Endothelial cell (in vitro differentiated cells): ENCODE measurements around the gene IZUMO1. TPM values are rescaled to one million over a fixed set of nuclear protein-coding genes. Genes with fewer than 3 reads are reported as not detected.
A peak's percentile ranks its signal among the peaks of the same experiment; 100 is the strongest.

Experiments
- DNase-seq: peaks from one replicate; pipeline ENCODE4 v3.0.0; 2021; ENCODE audit warnings: low spot score
- H3K27ac Mint-ChIP-seq: one replicate; pipeline ENCODE4 v1.8.0; 2021; ENCODE audit warnings: mixed read lengths, inconsistent platforms; ENCODE audit not compliant: unreplicated experiment
- H3K27me3 Mint-ChIP-seq: one replicate; pipeline ENCODE4 v1.8.0; 2021; ENCODE audit warnings: mild to moderate bottlenecking, moderate library complexity, mixed read lengths, inconsistent platforms; ENCODE audit not compliant: unreplicated experiment
- H3K36me3 Mint-ChIP-seq: one replicate; pipeline ENCODE4 v1.8.0; 2021; ENCODE audit warnings: mild to moderate bottlenecking, low read depth, mixed read lengths, inconsistent platforms; ENCODE audit not compliant: unreplicated experiment
- H3K4me1 Mint-ChIP-seq: one replicate; pipeline ENCODE4 v1.8.0; 2021; ENCODE audit warnings: mild to moderate bottlenecking, mixed read lengths, inconsistent platforms; ENCODE audit not compliant: unreplicated experiment
- H3K4me3 Mint-ChIP-seq: one replicate; pipeline ENCODE4 v1.8.0; 2021; ENCODE audit warnings: mild to moderate bottlenecking, mixed read lengths, inconsistent platforms; ENCODE audit not compliant: unreplicated experiment
- H3K9me3 Mint-ChIP-seq: one replicate; pipeline ENCODE4 v1.8.0; 2021; ENCODE audit warnings: mixed read lengths, inconsistent platforms; ENCODE audit not compliant: unreplicated experiment
- CTCF ChIP-seq: fragments of 200-600 bp; sonication (generic); IDR thresholded peaks from one replicate; pipeline ENCODE4 v1.5.0; 2021; ENCODE audit warnings: antibody characterized with exemption; ENCODE audit not compliant: unreplicated experiment
- total RNA-seq: library from RNA; stranded (reverse); fragmentation: NEBNext Ultra II Directional; extraction: Animal tissue kit (Norgen Biotek cat#: 25700); gene quantifications from one replicate; pipeline ENCODE4 v1.2.1, GENCODE V29; 2021; ENCODE audit not compliant: unreplicated experiment

IZUMO1 gene
- total RNA-seq, 1 donor from 2014 or later: 3.3 TPM

DNA sequence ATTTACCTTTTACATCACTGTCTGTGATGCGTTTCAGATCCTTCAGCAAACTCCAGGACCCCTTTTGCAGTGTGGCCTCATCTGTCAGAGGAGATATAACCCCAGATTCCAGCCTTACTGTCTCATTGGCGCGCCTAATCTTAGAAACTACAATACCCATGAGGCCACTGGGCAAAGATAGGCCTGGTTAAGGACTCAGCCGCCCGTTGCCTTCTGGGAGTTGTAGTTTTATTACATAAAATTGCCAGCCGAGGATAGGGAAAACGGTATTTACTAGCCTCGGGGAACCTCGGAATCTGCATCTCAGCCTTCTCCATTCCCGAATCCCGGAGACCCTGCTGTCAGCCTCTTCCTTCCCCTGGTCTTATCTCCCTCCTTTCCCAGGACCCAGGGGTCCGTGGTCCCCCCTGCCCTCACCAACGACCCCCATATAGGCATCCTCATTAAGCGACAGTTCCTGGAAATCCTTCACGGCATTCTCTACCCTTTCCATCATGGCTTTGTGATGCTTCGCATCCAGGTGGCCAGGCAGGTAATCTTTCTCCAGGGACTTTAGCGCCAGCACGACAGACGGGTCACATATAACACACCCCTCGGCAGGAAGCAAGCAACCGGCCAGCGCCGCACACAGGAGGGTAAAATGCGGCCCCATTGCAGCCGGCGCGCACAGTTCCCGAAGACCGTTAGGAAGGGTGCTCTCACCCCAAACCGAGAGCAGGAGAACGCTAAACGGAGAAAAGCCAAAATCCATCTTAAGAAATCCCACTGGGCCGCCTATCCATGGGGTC is 1.3 kb downstream of the IZUMO1 start:
- TF ChIP-seq CTCF: no peak
- peak; percentile 60 for DNase-seq
- H3K36me3 Mint-ChIP-seq: no peaks in the 10 kb centered on the region
- H3K4me1 Mint-ChIP-seq: peaks cover 23% of the 10 kb centered on the region
- peak overlapping the region; percentile 71 for H3K4me3 Mint-ChIP-seq
- peak overlapping the region; percentile 48 for H3K27ac Mint-ChIP-seq
- H3K27me3 Mint-ChIP-seq: peaks cover 8% of the 10 kb centered on the region
- H3K9me3 Mint-ChIP-seq: no peaks in the 10 kb centered on the region

DNA sequence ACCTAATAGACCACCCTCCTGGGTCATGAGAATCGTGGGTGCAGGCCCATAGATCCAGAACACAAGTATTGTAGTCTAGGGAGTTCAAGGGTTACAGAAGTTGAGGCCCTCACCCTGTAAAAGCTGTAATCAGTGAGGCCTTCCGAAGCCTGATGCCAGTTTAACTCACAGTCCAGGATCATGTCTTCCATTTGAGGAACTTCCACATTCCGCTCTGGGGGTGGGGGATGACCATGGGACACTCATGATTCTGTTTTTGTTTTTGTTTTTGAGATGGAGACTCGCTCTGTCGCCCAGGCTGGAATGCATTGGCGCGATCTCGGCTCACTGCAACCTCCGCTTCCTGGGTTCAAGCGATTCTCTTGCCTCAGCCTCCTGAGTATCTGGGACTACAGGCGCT is 4.6 kb downstream of the IZUMO1 start:
- Mint-ChIP-seq H3K4me1 (peaks cover 34% of the 10 kb centered on the region), H3K4me3 (no peak overlapping the region), H3K27me3 (peaks cover 25% of the 10 kb centered on the region), H3K27ac (peak overlapping the region; percentile 57), H3K36me3 (peaks cover 16% of the 10 kb centered on the region), H3K9me3 (no peaks in the 10 kb centered on the region)
- no peak for DNase-seq
- TF ChIP-seq CTCF: no peak

- no peak for TF ChIP-seq CTCF
- H3K4me1 Mint-ChIP-seq: peaks cover 37% of the 10 kb centered on the region
- H3K27ac Mint-ChIP-seq: peak overlapping the region; percentile 89
These were observed 5.3 kb downstream of the IZUMO1 start for GRCh38 chr19:48741129-48741999.

DNA sequence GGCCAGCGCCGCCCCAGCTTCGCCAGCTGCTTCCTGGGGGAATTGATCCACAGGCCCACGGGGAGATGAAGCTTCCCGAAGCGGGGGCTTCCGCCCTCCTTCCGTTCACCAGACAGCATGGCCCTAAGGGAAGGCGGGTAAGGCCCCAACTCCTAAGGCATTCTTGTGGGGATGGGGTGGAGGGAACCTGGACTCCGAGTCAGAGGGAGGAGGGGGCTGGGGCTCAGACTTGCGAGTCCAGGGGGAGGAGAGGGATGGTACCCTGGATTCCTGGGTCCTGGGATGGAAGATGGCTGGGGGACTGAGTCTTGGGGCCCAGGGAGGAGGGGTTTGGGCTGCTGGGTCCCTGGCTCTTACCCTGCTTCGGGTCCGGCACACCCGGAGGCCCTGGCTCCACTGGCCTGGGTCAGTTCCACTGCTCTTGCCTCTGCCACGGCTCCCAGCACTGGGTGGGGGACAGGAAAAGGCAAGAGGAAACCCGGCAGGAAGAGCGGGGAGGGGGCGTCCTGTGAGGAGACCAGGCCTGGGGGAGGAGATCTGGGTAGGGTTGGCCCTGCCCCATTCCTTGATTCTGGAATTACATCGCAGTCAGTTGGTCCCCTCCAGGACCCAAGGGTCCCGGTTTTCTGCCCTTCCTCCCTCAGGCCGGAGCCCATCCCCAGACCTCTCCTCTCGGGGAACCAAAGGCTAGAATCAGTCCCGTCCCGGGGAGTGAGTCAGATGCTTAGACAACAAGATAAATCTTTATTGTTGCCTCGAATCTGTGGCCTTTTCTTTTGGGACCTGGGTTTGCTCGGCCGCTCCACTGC is 6.3 kb downstream of the IZUMO1 start, which contains the start of gene RASIP1:
Gene RASIP1 (minus strand): TSS at position 447 of the 809 bp plus-strand sequence. CDS start 328 bp downstream, at position 119.
- Mint-ChIP-seq H3K4me3 (peak within 1 kb of the TSS; percentile 98), H3K27me3 (peaks cover 28% of the 10 kb centered on the region), H3K4me1 (peaks cover 33% of the 10 kb centered on the region), H3K9me3 (no peaks in the 10 kb centered on the region), H3K27ac (peak within 1 kb of the TSS; percentile 89), H3K36me3 (peaks cover 24% of the 10 kb centered on the region)
- no peak for TF ChIP-seq CTCF
- DNase-seq: peak; percentile 80

More at GRCh38 chr19:48741129-48741999, 5.3 kb downstream of the IZUMO1 start:
- H3K9me3 Mint-ChIP-seq: no peaks in the 10 kb centered on the region
- peaks cover 22% of the 10 kb centered on the region for H3K36me3 Mint-ChIP-seq
- DNase-seq: peak; percentile 58
- peaks cover 28% of the 10 kb centered on the region for H3K27me3 Mint-ChIP-seq
- H3K4me3 Mint-ChIP-seq: peak overlapping the region; percentile 98
